GM12878 (cell line): ENCODE measurements around the gene SETBP1. TPM values are rescaled to one million over a fixed set of nuclear protein-coding genes. Genes with fewer than 3 reads are reported as not detected.

Source experiments
- ATAC-seq: fragments of 200-7000 bp; cut with Tn5 transposase; 3 replicates; pipeline ENCODE4 v1.9.1; 2020; ENCODE audit warnings: mild to moderate bottlenecking, moderate library complexity
- BruUV-seq: library from RNA; stranded (reverse); fragments of 400-500 nt; replicated peaks from 2 replicates; lab custom pipeline; 2021; lab: Mats Ljungman, UMichigan
- CTCF ChIA-PET: fragments of 300-600 bp; sonication (Branson Sonifier 250); formaldehyde crosslinking; extraction: SDS; loops from one replicate; lab custom pipeline; 2021; ENCODE audit warnings: inconsistent platforms; lab: Yijun Ruan, JAX
- POLR2A ChIA-PET: fragments of 350-600 bp; formaldehyde crosslinking; extraction: SDS; loops from one replicate; lab custom pipeline; 2021; ENCODE audit warnings: inconsistent platforms; lab: Charles Lee
- RAD21 ChIA-PET: fragments of 300-600 bp; sonication (Branson Sonifier 250); formaldehyde crosslinking; loops from one replicate; lab custom pipeline; 2023; ENCODE audit warnings: antibody characterized with exemption; ENCODE audit not compliant: unreplicated experiment; lab: Charles Lee
- SMC1A ChIA-PET: fragments of 300-600 bp; sonication (Branson Sonifier 250); formaldehyde crosslinking; loops from one replicate; lab custom pipeline; 2023; ENCODE audit not compliant: unreplicated experiment, uncharacterized antibody; lab: Charles Lee
- DNase-seq: peaks from one replicate; pipeline ENCODE4 v3.0.0-alpha.2; 2011; ENCODE audit warnings: low read depth, low spot score
- FAIRE-seq: peaks from 3 replicates; lab custom pipeline; 2011; peaks lifted over from hg19 to GRCh38; lab: Jason Lieb, UNC
- H2AFZ ChIP-seq: 2 replicates; pipeline ENCODE4 v1.6.0; 2011; ENCODE audit warnings: low read depth, low read length, control low read depth; ENCODE audit not compliant: control insufficient read depth
- H3K27ac ChIP-seq: 2 replicates; pipeline ENCODE4 v1.5.1; 2011; ENCODE audit warnings: control low read depth; ENCODE audit not compliant: control insufficient read depth, insufficient read depth
- H3K27me3 ChIP-seq, 2 experiments: replicated peaks in 1 of 2; 2 replicates each; pipeline versions ENCODE4 v1.6.0 to v1.6.1; 2011; ENCODE audit warnings: low read length in 1 of 2; ENCODE audit not compliant: control insufficient read depth in 2 of 2, insufficient read depth in 2 of 2
- H3K36me3 ChIP-seq, 2 experiments: 2 replicates each; pipeline ENCODE4 v1.5.1; 2011; ENCODE audit warnings: low read length in 1 of 2; ENCODE audit not compliant: control insufficient read depth in 2 of 2, insufficient read depth in 2 of 2
- H3K4me1 ChIP-seq: 2 replicates; pipeline ENCODE4 v1.6.1; 2011; ENCODE audit warnings: mild to moderate bottlenecking, low read length, moderate library complexity, mixed read lengths; ENCODE audit not compliant: control insufficient read depth, insufficient read depth
- H3K4me2 ChIP-seq: 2 replicates; pipeline ENCODE4 v1.6.0; 2011; ENCODE audit warnings: control low read depth; ENCODE audit not compliant: control insufficient read depth, insufficient read depth
- H3K4me3 ChIP-seq: fragments of 200-600 bp; sonication (generic); 2 replicates; pipeline ENCODE4 v1.5.1; 2016
- H3K79me2 ChIP-seq: 2 replicates; pipeline ENCODE4 v1.6.0; 2011; ENCODE audit warnings: low read length; ENCODE audit not compliant: control insufficient read depth, insufficient read depth
- H3K9ac ChIP-seq: 2 replicates; pipeline ENCODE4 v1.8.0; 2011; ENCODE audit warnings: low read length, control low read depth, mixed read lengths; ENCODE audit not compliant: control insufficient read depth, insufficient read depth
- H3K9me3 ChIP-seq: replicated peaks from 3 replicates; pipeline ENCODE4 v1.5.1; 2011; ENCODE audit warnings: mild to moderate bottlenecking, low read length; ENCODE audit not compliant: control insufficient read depth, insufficient read depth
- H4K20me1 ChIP-seq: 2 replicates; pipeline ENCODE4 v1.6.0; 2011; ENCODE audit not compliant: control insufficient read depth, insufficient read depth
- BACH1 ChIP-seq: fragments of 450-650 bp; IDR thresholded peaks from 2 replicates; pipeline ENCODE4 v1.6.1; 2017; ENCODE audit warnings: mild to moderate bottlenecking, borderline replicate concordance
- EGR1 ChIP-seq, 2 experiments: IDR thresholded peaks; 1 replicate in 1 of 2; 2 replicates in 1 of 2; pipeline ENCODE4 v1.6.1; 2011 to 2012; ENCODE audit warnings: low read depth in 2 of 2, low read length in 2 of 2, borderline replicate concordance in 1 of 2, mild to moderate bottlenecking in 1 of 2, moderate library complexity in 1 of 2
- HCFC1 ChIP-seq: fragments of 150-350 bp; IDR thresholded peaks from 2 replicates; pipeline ENCODE4 v1.6.1; 2014; ENCODE audit warnings: low read length
- MTA3 ChIP-seq: IDR thresholded peaks from 2 replicates; pipeline ENCODE4 v1.6.1; 2012; ENCODE audit warnings: low read length, inconsistent platforms, borderline replicate concordance
- NRF1 ChIP-seq: conservative IDR thresholded peaks from 2 replicates; pipeline ENCODE4 v1.6.1; 2011; ENCODE audit warnings: mild to moderate bottlenecking, low read depth, low read length, improper control_type of control experiment
- RB1 ChIP-seq: fragments of 450-650 bp; formaldehyde crosslinking; IDR thresholded peaks from 2 replicates; pipeline ENCODE4 v1.6.1; 2017; ENCODE audit warnings: mild to moderate bottlenecking, borderline replicate concordance
- SPI1 ChIP-seq: IDR thresholded peaks from 2 replicates; pipeline ENCODE4 v1.6.1; 2011; ENCODE audit warnings: low read depth, mild to moderate bottlenecking, low read length, moderate library complexity, borderline replicate concordance; ENCODE audit not compliant: insufficient read depth
- SRF ChIP-seq, 2 experiments: IDR thresholded peaks; 2 replicates each; pipeline ENCODE4 v1.6.1; 2011; ENCODE audit warnings: low read depth in 2 of 2, low read length in 2 of 2, mild to moderate bottlenecking in 1 of 2, moderate library complexity in 1 of 2
- TBL1XR1 ChIP-seq: IDR thresholded peaks from 2 replicates; pipeline ENCODE4 v1.6.1; 2012; ENCODE audit warnings: low read depth, low read length, improper control_type of control experiment
- TCF7 ChIP-seq: IDR thresholded peaks from 2 replicates; pipeline ENCODE4 v1.6.1; 2014; ENCODE audit warnings: antibody characterized with exemption, borderline replicate concordance
- WGBS: methylation state at CpG from one replicate; pipeline ENCODE4 v1.1.6; 2016; ENCODE audit warnings: low lambda C conversion rate; ENCODE audit not compliant: insufficient replicate concordance, insufficient coverage; ENCODE audit errors: missing lambda C conversion rate; 5-methylcytosine and 5-hydroxymethylcytosine counted together
- in situ Hi-C: fragments of 300-500 bp; cut with MboI; formaldehyde crosslinking; loops from 9 replicates; pipeline ENCODE4 v1.14.3; 2018; ENCODE audit warnings: mixed read lengths
- intact Hi-C: fragments of 100-400 bp; cut with micrococcal nuclease; formaldehyde crosslinking; loops from one replicate; pipeline ENCODE4 v1.14.2; 2022; ENCODE audit not compliant: unreplicated experiment
- polyA plus RNA-seq, 11 experiments: library from polyadenylated mRNA; depleted of rRNA in 4 of 11; unstranded in 6 of 11; stranded (reverse) in 5 of 11; fragments of >200 nt; fragmentation: Nextera tagmentation in 4 of 11; fragmentation: Illumina TruSeq in 1 of 11; extraction: Ambion mirVana in 4 of 11; extraction: Trizol in 1 of 11; gene quantifications; 1 replicate in 1 of 11; 2 replicates in 10 of 11; pipeline versions ENCODE4 v1.2.1 to v1.2.3, GENCODE V29; 2011 to 2016; ENCODE audit warnings: inconsistent platforms in 2 of 11, missing spikeins in 2 of 11, low read depth in 1 of 11
- total RNA-seq, 4 experiments: library from RNA; depleted of rRNA in 3 of 4; stranded (reverse); fragments of >200 nt in 3 of 4; fragmentation: Illumina TruSeq in 1 of 4; extraction: Trizol in 1 of 4; gene quantifications; 2 replicates each; pipeline versions ENCODE4 v1.2.1 to v1.2.3, GENCODE V29; 2013 to 2021

SETBP1 gene
- total and polyA plus RNA-seq, 10 of the 15 experiments (the other 5 are each of a cell fraction or from before 2014, with no cell fraction given), result 0.99 to 29.7 (median 8.3) TPM

GRCh38 chr18:44740000-44740399, 59.3 kb downstream of the SETBP1 start:
- 67% methylated on average over 5 of the region's 5 CpGs for WGBS
- intact Hi-C loops, result no loop called here
- TF ChIP-seq RB1 (no peak), TCF7 (no peak), SPI1 (no peak), HCFC1 (no peak)
- TF ChIP-seq, all 136 proteins: peak for 0
- CTCF ChIA-PET, result no interaction called here
- H3K4me2 ChIP-seq, result no peak overlapping the region
- RAD21 ChIA-PET, result no interaction called here
- no peak for FAIRE-seq
- H3K36me3 ChIP-seq, result peaks cover 0 to 4% of the 10 kb centered on the region in 2 experiments; a peak in 1 of 4 replicates
- no TSS peak for BruUV-seq
- in situ Hi-C loops, result no loop called here
- no peak overlapping the region for H3K27ac ChIP-seq
- ATAC-seq, result no peak
- no peak for DNase-seq
- H3K4me1 ChIP-seq, result peaks cover 10% of the 10 kb centered on the region
- SMC1A ChIA-PET, result no interaction called here
- POLR2A ChIA-PET, result no interaction called here
- no peaks in the 10 kb centered on the region for H4K20me1 ChIP-seq
- no peaks in the 10 kb centered on the region for H3K9me3 ChIP-seq
- H2AFZ ChIP-seq, result no peak overlapping the region
- no peaks in the 10 kb centered on the region for H3K27me3 ChIP-seq
- no peak overlapping the region for H3K4me3 ChIP-seq
- H3K79me2 ChIP-seq, result no peaks in the 10 kb centered on the region
- H3K9ac ChIP-seq, result no peak overlapping the region

- ChIA-PET RAD21 (interaction anchor here (1.5 kb wide), 1 partner anchor 19 kb away, joined by 4 read pairs; no protein-coding TSS in a partner anchor), CTCF (no interaction called here), POLR2A (interaction anchor here (0.7 to 1.3 kb wide), 4 partner anchors 9 to 246 kb away, joined by 3 to 4 read pairs (median 3); no protein-coding TSS in a partner anchor), SMC1A (interaction anchor here (1.7 kb wide), 1 partner anchor 59 kb away, joined by 5 read pairs; no protein-coding TSS in a partner anchor)
- intact Hi-C loops (no loop called here), in situ Hi-C loops (no loop called here)
- DNase-seq, result no peak
- H3K9ac ChIP-seq, result no peak overlapping the region
- no peaks in the 10 kb centered on the region for H3K79me2 ChIP-seq
- WGBS, result 97% methylated on average over 2 of the region's 2 CpGs
- H3K9me3 ChIP-seq, result no peaks in the 10 kb centered on the region
- no peak overlapping the region for H2AFZ ChIP-seq
- no peak overlapping the region for H3K4me3 ChIP-seq
- peaks cover 0 to 4% of the 10 kb centered on the region in 2 experiments; a peak in 1 of 4 replicates for H3K36me3 ChIP-seq
- no peaks in the 10 kb centered on the region for H3K27me3 ChIP-seq
- no peak for ATAC-seq
- no peak overlapping the region for H3K4me2 ChIP-seq
- FAIRE-seq, result no peak
- no peak overlapping the region for H3K27ac ChIP-seq
- H4K20me1 ChIP-seq, result no peaks in the 10 kb centered on the region
- H3K4me1 ChIP-seq, result peaks cover 10% of the 10 kb centered on the region
- no TSS peak for BruUV-seq
- TF ChIP-seq NRF1 (no peak), EGR1 (IDR thresholded peaks at IDR 0.05; ENCODE audit: borderline replicate concordance in 1 of 2, low read depth in 2 of 2, low read length in 2 of 2) (no peak), SRF (IDR thresholded peaks at IDR 0.05; ENCODE audit: low read depth in 2 of 2, low read length in 2 of 2) (no peak), TBL1XR1 (no peak), BACH1 (no peak), MTA3 (no peak)
These were observed 60.4 kb downstream of the SETBP1 start for GRCh38 chr18:44741085-44741484.
